ENCODE results near the gene TMIGD1.
A peak's percentile ranks its signal among the peaks of the same experiment; 100 is the strongest.

The TMIGD1 gene

DNA sequence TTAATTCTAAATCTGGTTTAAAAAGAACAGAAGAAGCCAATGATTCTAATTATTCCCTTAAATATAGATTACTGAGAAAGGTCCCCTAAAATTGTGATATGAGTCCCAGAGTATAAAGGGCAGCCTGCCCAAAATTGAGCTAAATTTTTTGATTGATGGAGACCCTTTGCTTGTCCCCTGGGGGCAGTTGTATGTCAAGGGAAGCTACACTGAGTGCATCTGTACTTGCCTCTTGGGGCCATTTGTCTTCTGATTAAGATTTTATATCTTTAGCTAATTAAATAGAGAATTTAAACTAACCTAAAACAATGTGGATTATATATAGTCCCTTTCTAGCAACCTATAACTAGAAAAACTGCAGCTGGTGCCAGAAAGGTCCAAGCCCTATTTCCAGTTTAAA lies 54.7 kb downstream of the TMIGD1 start:
- DNase-seq: no peak

DNA sequence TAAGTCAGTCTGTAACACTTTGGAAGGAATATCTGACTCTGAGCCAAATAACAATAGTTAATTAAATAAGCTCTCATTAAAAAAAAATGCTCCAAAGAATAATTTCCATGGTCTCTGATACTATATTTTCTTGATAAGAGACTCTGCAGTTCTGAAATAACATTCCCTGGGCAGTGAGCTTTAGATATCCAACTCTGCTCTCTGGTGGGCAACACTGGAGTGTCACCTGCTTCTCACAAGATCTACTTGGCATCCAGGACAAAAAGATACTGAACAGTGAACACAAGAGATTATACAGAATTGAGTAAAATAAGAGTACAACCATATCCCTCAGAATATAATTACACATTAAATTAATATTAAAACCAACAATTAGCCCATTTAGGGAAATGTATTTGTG lies 55.8 kb downstream of the TMIGD1 start:
- DNase-seq: peak; percentile 33

DNA sequence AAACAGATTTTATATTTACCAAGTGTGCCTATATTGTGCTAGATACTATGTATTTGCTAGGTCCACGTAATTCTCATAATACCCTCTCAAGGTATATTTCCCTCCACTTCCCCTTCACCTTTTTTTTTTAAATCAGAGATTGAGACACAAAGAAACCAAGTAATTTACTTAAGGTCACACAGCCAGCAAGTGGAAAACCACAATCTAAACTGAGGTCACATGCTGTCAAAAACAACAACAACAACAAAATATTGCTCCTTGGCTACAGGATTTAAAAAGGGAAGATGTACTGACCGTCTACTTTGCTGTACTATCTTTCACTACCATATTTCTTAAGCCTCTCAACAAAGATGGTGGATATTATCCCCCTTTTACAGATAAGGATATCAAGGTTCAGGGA lies 57.9 kb downstream of the TMIGD1 start:
- DNase-seq: no peak

DNA sequence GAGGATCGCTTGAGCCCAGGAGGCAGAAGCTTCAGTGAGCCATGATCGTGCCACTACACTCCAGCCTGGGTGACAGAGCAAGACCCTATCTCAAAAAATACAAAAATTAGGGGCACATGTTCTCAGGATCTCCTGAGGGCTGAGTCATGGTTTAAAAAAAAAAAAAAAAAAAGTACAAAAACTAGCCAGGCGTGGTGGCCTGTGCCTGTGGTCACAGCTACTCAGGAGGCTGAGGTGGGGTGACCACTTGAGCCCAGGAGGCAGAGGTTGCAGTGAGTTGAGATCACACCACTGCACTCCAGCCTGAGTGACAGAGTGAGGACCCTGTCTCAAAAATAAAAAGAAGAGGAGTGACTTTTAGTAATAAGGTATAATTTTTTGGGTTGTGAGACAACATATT lies 59.0 kb downstream of the TMIGD1 start:
- no peak for DNase-seq

DNA sequence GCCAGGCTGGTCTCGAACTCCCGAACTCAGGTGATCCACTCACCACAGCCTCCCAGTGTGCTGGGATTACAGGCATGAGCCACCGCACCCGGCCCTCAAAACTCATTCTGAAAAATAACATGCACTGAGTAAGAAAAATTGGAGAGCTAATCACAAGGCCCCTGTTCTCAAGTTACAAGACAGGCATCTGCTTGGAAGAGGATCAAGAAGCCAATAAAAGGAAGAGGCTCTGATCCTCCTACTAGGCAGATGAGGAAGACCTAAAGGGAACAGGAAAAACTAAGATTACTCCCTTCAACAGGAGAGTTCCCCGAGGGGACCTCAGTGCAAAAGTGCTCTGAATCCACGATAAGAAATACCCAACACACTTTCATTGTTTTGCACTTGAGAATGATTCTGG lies 60.5 kb downstream of the TMIGD1 start:
- no peak for DNase-seq

DNA sequence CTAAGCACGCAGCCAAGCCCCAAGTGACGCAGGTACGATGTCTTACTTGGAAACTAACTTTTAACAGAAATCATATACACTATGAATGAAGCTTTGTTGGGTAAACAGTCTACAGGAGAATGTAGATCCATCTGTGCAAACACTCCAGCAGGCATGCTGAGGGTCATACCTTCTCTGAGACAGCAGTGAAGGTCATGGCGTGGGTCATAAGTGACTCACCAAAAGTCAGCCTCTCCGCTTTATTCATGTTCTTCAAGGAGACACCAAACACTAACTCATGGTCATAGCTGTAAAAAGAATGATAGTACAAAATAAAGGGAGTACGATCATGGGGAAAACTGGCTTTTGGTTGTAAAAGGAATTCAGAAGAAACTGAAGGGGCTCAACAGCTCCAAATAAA lies 62.8 kb downstream of the TMIGD1 start:
- no peak for DNase-seq

DNA sequence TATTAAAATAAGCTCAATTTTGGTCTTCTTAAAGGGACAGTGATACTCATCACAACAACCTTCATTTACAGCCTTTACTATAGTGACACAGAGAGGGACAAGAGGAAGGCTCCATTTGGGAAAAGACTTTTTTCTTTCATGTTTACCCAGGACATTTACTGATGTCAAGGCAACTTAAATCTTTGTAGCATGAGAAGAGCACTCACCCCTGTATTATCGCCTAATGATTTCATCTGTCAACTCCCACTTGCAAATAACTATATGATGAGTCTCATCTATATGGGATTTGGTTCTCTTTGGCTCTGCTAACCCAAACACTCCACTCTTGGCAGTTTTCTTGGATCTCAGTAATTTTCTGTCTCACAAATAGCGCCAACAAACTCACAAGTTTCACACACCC lies 66.2 kb downstream of the TMIGD1 start:
- no peak for DNase-seq

Measured in NCI-H1092 treated with DMSO at 0.1 percent for 48 hours (cell line).